K562 (cell line): ENCODE data around the gene MOSPD3. TPM values are rescaled to one million over a fixed set of nuclear protein-coding genes. Genes with fewer than 3 reads are reported as not detected.

Experiments used
- BMI1 ChIP-seq: fragments of 150-350 bp; IDR thresholded peaks from 2 replicates; pipeline ENCODE4 v1.6.1; 2014; ENCODE audit warnings: low read length
- CHD4 ChIP-seq: fragments of 200-600 bp; sonication (generic); IDR thresholded peaks from 3 replicates; pipeline ENCODE4 v1.6.1; 2012; ENCODE audit warnings: low read depth, mild to moderate bottlenecking, mixed read lengths, low read length, inconsistent platforms; ENCODE audit not compliant: insufficient read depth, insufficient replicate concordance, poor library complexity, severe bottlenecking
- CTBP1 ChIP-seq: fragments of 450-650 bp; IDR thresholded peaks from 2 replicates; pipeline ENCODE4 v1.6.1; 2016; ENCODE audit warnings: borderline replicate concordance
- ETV5 ChIP-seq: sonication (generic); formaldehyde crosslinking; IDR thresholded peaks from 2 replicates; pipeline ENCODE4 v1.4.0; 2020; ENCODE audit warnings: low read depth, mild to moderate bottlenecking, missing genetic modification reagents
- FOSL1 ChIP-seq: fragments of 200-800 bp; sonication (Bioruptor generic); conservative IDR thresholded peaks from 2 replicates; pipeline ENCODE4 v1.6.1; 2016; ENCODE audit warnings: missing genetic modification characterization, missing compliant biosample characterization
- GATA2 ChIP-seq: sonication (generic); formaldehyde crosslinking; IDR thresholded peaks from 2 replicates; pipeline ENCODE4 v1.4.0; 2020; ENCODE audit warnings: mild to moderate bottlenecking, missing genetic modification reagents
- GTF2B ChIP-seq: IDR thresholded peaks from 2 replicates; pipeline ENCODE4 v1.6.1; 2011; ENCODE audit not compliant: insufficient read length; ENCODE audit errors: extremely low read depth
- HCFC1 ChIP-seq: IDR thresholded peaks from 2 replicates; pipeline ENCODE4 v1.6.1; 2012; ENCODE audit warnings: low read depth, low read length, improper control_type of control experiment
- HMG20A ChIP-seq: fragments of 450-650 bp; formaldehyde crosslinking; conservative IDR thresholded peaks from 2 replicates; pipeline ENCODE4 v1.4.0; 2020; ENCODE audit warnings: mild to moderate bottlenecking, mixed read lengths
- MAZ ChIP-seq, 2 experiments: fragments of 450-650 bp in 1 of 2; sonication (generic) in 1 of 2; formaldehyde crosslinking; IDR thresholded peaks in 1 of 2; conservative IDR thresholded peaks in 1 of 2; 2 replicates each; pipeline versions ENCODE4 v1.4.0 to v1.5.0; 2020; ENCODE audit warnings: mild to moderate bottlenecking in 1 of 2, missing genetic modification reagents in 1 of 2
- NCOA1 ChIP-seq: fragments of 450-650 bp; IDR thresholded peaks from 2 replicates; pipeline ENCODE4 v1.6.1; 2016; ENCODE audit warnings: low read depth
- NRF1 ChIP-seq, 2 experiments: fragments of 450-650 bp; IDR thresholded peaks in 1 of 2; conservative IDR thresholded peaks in 1 of 2; 2 replicates each; pipeline ENCODE4 v1.6.1; 2014; ENCODE audit warnings: mild to moderate bottlenecking in 2 of 2
- PHF20 ChIP-seq: fragments of 450-650 bp; IDR thresholded peaks from 2 replicates; pipeline ENCODE4 v1.6.1; 2018; ENCODE audit not compliant: partially characterized antibody
- PHF21A ChIP-seq: fragments of 450-650 bp; IDR thresholded peaks from 2 replicates; pipeline ENCODE4 v1.6.1; 2017; ENCODE audit warnings: low read depth, borderline replicate concordance
- RNF2 ChIP-seq: sonication (generic); IDR thresholded peaks from 2 replicates; pipeline ENCODE4 v1.6.1; 2016
- RREB1 ChIP-seq: fragments of 250-450 bp; sonication (Bioruptor Pico); IDR thresholded peaks from 2 replicates; pipeline ENCODE4 v1.4.0; 2020
- TCFL5 ChIP-seq: fragments of 250-450 bp; sonication (Bioruptor Pico); conservative IDR thresholded peaks from 2 replicates; pipeline ENCODE4 v1.6.1; 2021; ENCODE audit warnings: mild to moderate bottlenecking, moderate library complexity, matching md5 sums
- U2AF2 ChIP-seq: fragments of 200-400 bp; formaldehyde crosslinking; optimal IDR thresholded peaks from 2 replicates; pipeline ENCODE3; 2017; ENCODE audit warnings: low read depth, mild to moderate bottlenecking, low read length
- ZEB2 ChIP-seq: fragments of 450-650 bp; IDR thresholded peaks from 2 replicates; pipeline ENCODE4 v1.6.1; 2016
- ZFP91 ChIP-seq: sonication (generic); formaldehyde crosslinking; IDR thresholded peaks from 2 replicates; pipeline ENCODE4 v1.8.0; 2022; ENCODE audit warnings: mild to moderate bottlenecking, missing genetic modification reagents
- ZNF239 ChIP-seq: fragments of 250-450 bp; sonication (Bioruptor Pico); IDR thresholded peaks from 2 replicates; pipeline ENCODE4 v1.4.0; 2020; ENCODE audit warnings: mild to moderate bottlenecking
- ZNF785 ChIP-seq: fragments of 250-450 bp; sonication (Bioruptor Pico); IDR thresholded peaks from 2 replicates; pipeline ENCODE4 v1.4.0; 2020; ENCODE audit warnings: mild to moderate bottlenecking
- polyA plus RNA-seq, 8 experiments: library from polyadenylated mRNA; depleted of rRNA in 4 of 8; stranded (reverse) in 5 of 8; unstranded in 3 of 8; fragments of >200 nt; fragmentation: Nextera tagmentation in 2 of 8; fragmentation: Illumina TruSeq in 1 of 8; extraction: Ambion mirVana in 2 of 8; extraction: Trizol in 1 of 8; gene quantifications; 2 replicates each; pipeline versions ENCODE4 v1.2.1 to v1.2.3, GENCODE V29; 2011 to 2014; ENCODE audit warnings: inconsistent platforms in 1 of 8, missing spikeins in 1 of 8
- total RNA-seq, 7 experiments: library from RNA; depleted of rRNA in 6 of 7; stranded (reverse); fragments of >200 nt in 6 of 7; fragmentation: Illumina TruSeq in 2 of 7; extraction: Trizol in 2 of 7; gene quantifications; 2 replicates each; pipeline versions ENCODE4 v1.2.1 to v1.2.3, GENCODE V29; 2011 to 2021; ENCODE audit warnings: low replicate concordance in 1 of 7

Gene MOSPD3
- total and polyA plus RNA-seq, 9 of the 15 experiments (the other 6 are each of a cell fraction or from before 2014, with no cell fraction given), result 1.4 to 32.1 (median 7.3) TPM

GRCh38 chr7:100586266-100587025 lies 25.9 kb upstream of the MOSPD3 start, which contains the start of gene FBXO24 (continued):
- TF ChIP-seq GATA2 (CRISPR knock-in tag) (no peak), HCFC1 (no peak), RREB1 (0 out of 2 replicates have a peak, but pooled peaks have one; percentile 22), U2AF2 (no peak), CHD4 (no peak), HMG20A (CRISPR knock-in tag) (no peak), ZEB2 (no peak), RNF2 (peak; percentile 54; the same call in 1 of the 2 replicates), ZFP91 (CRISPR knock-in tag) (peak; percentile 87), NRF1 (conservative IDR thresholded peaks at IDR 0.05 in 1 of 2, IDR thresholded peaks at IDR 0.05 in 1 of 2) (peak; percentile 91 to 93), MAZ (CRISPR knock-in tag; conservative IDR thresholded peaks at IDR 0.05 in 1 of 2, IDR thresholded peaks at IDR 0.05 in 1 of 2) (peak; percentile 73 to 85), ZNF239 (CRISPR knock-in tag) (no peak), CTBP1 (peak; percentile 63), NCOA1 (no peak), GTF2B (no peak), FOSL1 (tag) (no peak), PHF20 (peak; percentile 27), TCFL5 (no peak), ETV5 (CRISPR knock-in tag) (no peak), BMI1 (no peak), ZNF785 (CRISPR knock-in tag) (no peak), PHF21A (no peak; the same call in 1 of the 2 replicates)
